NCI-H2029 (cell line): ENCODE data around the gene YBEY.
"Not testable (repeated sequence)": the region's sequence is repeated elsewhere in the genome, so short reads cannot be mapped to it uniquely, and the experiment has no call there.

Experiments
- DNase-seq: peaks from one replicate; lab custom pipeline; 2025; lab: John Stamatoyannopoulos, UW

Gene YBEY

DNA sequence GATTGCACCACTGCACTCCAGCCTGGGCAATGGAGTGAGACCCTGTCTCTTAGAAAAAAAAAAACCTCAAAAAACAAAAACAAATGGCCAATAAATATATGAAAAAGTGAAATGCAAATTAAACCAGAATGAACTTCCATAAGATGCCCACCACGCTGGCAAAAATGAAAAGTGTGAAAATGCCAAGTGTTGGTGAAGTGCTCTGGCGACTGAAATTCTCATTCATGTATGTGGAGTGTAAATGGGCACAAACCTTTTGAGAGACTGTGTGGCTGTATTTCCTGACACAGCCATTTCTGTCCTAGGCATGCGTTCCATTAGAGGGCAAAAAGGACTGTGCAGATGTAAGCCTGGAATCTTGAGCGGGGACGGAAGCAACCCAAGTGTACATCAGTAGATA, 18.3 kb downstream of the YBEY start:
- DNase-seq: no peak

DNA sequence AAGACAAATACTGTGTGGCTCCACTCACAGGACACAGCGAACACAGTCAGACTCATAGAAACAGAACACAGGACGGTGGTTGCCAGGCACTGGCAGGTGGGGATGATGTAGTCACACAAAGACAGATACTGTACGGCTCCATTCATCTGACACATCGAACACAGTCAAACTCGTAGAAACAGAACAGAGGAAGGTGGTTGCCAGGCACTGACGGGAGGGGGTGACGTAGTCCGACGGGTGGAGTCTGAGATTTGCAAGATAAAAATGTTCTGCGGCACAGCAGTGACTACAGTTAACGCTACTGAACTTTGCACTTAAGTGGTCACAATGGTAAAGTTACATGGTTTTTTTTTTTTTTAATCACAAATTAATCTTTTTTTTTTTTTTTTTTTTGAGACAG, 18.8 kb downstream of the YBEY start:
- no peak for DNase-seq

GRCh38 chr21:46307625-46308024, 21.5 kb downstream of the YBEY start:
- DNase-seq: no peak

DNA sequence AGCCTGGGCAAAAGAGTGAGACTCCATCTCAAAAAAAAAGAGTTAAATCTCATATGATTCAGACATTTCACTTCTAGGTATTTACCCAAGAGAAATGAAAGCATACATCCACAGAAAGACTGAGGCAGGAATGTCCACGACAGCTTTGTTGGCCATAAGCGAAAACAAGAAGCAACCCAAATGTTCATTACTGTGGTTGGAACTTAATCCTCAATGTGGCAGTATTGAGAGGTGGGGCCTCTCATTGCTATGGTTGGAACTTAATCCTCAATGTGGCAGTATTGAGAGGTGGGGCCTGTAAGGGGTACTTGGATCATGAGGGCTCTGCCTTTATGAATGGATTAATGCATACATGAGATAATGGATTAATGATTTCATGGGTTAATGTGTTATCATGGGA, 22.3 kb downstream of the YBEY start:
- no peak for DNase-seq

- DNase-seq: not testable (repeated sequence)
These were observed 24.1 kb downstream of the YBEY start for GRCh38 chr21:46310260-46310659.

DNA sequence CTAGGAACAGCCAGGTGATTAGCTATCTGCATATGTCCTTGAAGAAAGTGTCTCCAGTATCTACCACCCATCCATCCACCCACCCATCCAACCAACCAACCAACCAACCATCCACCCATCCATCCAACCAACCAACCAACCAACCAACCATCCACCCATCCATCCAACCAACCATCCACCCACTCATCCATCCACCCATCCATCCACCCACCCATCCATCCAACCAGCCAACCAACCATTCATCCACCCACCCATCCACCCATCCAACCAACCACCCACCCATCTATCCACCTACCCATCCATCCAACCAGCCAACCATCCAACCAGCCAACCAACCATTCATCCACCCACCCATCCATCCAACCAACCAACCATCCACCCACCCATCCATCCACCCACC, 25.4 kb downstream of the YBEY start:
- DNase-seq: no peak

GRCh38 chr21:46312949-46313348, 26.8 kb downstream of the YBEY start:
- DNase-seq: no peak

GRCh38 chr21:46314441-46315020, 28.4 kb downstream of the YBEY start:
- no peak for DNase-seq

DNA sequence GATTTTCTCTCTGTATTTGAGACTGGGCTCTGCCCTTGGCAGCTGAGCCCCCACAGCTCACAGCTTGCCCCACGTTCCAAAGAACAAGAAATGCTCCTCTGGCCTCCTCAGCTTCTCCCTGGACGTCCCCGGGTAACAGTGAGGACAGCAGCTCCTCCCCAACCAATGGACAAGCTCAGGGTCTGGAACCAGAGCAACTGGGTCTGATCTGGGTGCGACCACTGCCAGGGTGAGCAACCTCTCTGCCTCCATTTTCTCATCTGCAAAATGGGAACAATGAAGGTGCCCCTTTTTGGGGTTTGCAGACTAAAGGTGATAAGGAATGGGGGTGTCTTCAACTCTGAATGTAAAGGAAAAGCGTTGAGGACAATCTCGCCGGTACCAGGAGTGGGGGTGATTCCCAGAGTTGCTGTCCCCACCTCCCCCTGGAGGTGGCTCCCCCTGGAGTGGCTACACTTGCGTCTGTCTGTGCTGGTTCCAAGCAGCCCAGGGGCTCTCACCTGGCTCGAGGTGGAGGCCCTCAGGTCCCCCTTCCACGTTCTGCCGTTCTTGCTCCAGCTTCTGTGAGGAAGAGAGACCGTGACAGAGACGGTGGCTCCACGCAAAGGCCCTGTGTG, 30.7 kb downstream of the YBEY start:
- DNase-seq: no peak

- DNase-seq: peak; percentile 85
These were observed 31.7 kb downstream of the YBEY start for GRCh38 chr21:46317710-46318463.

GRCh38 chr21:46318464-46318845, 32.3 kb downstream of the YBEY start:
- DNase-seq: no peak

DNA sequence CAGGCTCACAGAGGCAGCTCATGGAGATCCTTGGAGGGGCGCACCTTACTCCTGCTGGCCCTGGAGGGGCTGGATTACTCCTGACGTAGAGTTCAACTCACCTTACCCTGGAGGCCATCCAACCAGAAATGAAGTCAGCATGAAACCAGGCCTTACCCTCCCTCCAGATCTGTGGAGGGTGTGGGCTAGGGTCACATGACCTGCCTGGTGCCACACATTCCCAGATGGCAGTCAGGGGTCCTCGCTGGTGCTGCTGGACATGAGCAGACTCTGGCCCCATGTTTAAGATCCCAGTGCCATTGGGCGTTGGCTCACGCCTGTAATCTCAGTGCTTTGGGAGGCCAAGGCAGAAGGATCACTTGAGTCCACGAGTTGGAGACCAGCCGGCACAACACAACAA, 33.0 kb downstream of the YBEY start:
- DNase-seq: no peak

DNA sequence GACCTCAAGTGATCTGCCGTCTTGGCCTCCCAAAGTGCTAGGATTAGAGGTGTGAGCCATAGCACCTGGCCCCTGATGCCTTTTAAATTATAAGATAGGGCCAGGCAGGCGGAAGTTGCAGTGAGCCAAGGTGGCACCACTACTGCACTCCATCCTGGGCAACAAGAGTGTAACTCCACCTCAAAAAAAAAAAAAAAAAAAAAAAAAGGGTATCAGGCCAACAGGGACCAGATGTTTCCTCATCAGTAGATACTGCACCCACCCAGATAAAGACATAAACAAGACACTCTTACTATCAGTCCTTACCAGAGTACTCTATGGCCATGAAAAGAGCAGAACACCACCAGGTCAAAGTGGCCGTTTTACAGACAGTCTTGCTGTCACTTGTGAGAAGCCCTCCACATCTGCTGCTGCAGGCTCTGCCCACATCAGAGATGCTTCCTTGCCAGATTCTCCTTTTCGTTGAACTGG, 34.2 kb downstream of the YBEY start:
- no peak for DNase-seq

DNA sequence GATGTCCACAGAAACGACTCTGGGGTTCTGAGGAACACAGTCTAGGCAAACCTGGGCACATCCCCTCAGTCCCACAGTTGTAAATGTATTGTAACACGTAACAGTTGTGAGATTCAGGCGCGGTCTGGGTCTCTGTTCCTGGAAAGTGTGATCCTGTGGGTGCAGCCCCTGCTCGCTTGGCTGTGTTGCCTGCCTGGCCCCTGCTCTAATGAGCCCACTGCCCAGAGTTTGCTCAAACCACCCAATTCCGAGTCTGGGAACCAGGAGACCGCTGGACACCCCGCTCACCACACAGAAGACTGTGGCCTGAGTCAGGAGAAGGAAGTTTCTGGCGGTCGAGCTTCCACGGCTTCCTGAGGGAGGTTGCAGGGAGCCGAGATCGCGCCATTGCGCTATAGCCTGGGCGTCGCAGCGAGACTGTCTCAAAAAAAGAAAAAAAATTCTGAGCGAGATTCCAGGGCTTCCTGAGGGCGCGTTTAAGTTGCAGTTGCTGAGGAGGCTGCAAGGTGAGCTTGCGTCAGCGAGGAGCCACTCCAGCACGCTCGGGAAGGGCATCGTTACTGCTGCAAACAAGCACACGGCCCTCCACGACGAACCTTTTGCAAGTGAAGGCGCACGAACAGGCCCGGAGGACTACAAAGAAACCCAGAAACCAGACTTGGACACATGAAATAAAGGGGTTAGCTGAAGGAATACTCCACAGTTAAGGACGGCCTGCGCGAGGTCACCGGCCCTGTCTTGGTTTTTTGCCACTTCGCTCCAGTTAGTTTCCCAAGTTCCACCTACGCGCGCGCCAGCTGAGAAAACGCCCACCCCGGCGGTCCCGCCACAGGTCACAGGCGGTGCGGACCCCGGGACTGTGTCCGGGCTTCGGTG, 36.4 kb downstream of the YBEY start:
- DNase-seq: no peak

DNA sequence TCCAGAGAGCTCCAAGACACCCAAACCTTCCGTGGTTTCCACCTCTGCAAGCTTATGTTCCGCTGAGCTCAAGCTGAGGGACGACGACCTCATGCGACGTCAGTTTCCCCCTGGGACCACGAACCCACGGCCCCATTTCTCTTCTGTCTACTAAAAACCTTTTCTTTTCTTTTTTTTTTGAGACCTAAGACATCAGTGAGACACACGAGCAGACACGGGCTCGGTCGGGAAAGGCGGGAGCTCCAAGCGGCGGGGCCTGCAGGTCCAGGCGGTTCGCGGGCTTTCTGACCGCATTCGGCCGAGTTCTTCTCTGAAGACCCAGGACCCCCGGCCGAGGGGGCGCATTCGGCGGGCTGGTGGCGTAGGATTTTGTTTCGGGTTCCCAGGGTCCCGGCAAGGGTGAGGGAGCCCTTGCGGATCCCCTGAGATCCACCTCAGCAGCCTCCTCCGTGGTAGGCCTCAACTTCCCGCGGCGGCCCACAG, 37.1 kb downstream of the YBEY start:
- DNase-seq: no peak

DNA sequence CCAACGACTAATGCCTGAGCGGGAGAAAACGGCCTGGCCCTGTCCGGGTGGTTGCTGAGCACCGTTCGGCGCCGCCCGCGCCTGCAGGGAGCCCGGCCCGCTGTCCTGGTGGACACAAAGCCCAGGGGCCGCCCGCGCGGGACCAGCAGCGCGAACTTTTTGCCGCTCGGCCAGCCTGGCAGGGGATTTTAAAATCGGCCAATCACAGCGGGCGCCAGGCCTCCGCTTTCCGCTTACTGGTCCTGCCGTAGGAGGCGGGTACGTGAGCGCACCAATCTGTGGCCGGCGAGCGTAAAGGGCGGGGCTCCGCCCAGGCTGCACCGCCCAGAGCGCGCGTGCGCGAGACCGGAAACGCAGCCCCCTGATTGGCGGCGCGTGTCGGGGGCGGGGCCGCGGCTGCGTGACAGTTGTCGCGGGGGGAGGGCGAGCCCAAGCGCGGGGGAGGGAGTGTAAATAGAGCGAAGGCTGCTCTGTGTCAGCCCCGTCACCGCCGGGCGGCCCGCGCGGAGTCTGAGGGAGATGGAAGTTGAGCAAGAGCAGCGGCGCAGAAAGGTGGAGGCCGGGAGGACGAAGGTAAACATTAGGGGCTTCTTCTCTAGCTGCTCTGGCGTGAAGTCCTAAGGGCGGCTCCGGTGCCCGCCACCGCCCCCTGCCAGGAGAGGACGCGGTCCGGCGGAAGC, 37.7 kb downstream of the YBEY start, which contains the start of the genes C21orf58 and PCNT:
Gene C21orf58, minus strand, starts transcription at position 161 of the 680 bp plus-strand sequence. CDS start 1,132 bp downstream, outside the sequence.
Gene PCNT, plus strand, starts transcription at position 447 of the 680 bp plus-strand sequence. Its CDS starts 73 bp downstream, at position 520.
- peak; percentile 96 for DNase-seq

GRCh38 chr21:46324390-46325072, 38.4 kb downstream of the YBEY start:
- peak; percentile 65 for DNase-seq

GRCh38 chr21:46325073-46325912, 39.2 kb downstream of the YBEY start:
- DNase-seq: peak; percentile 56

- DNase-seq: no peak
These were observed 40.1 kb downstream of the YBEY start for GRCh38 chr21:46326110-46326703.
